Caki2 (cell line): ENCODE results near the gene AKT1. TPM values are rescaled to one million over a fixed set of nuclear protein-coding genes. Genes with fewer than 3 reads are reported as not detected.
A peak's percentile ranks its signal among the peaks of the same experiment; 100 is the strongest.

Experiments
- DNase-seq: peaks from one replicate; pipeline ENCODE4 v3.0.0-alpha.2; 2015; ENCODE audit warnings: low read depth
- in situ Hi-C: cut with HindIII; loops from 2 replicates; pipeline ENCODE4 v1.10.0; 2016; ENCODE audit warnings: low sequenced_read_pairs, low pct_unique_long_range_greater_than_20kb, mixed read lengths
- total RNA-seq: library from RNA; depleted of rRNA; stranded (reverse); fragments of >200 nt; shearing (Covaris generic); gene quantifications from 2 replicates; pipeline ENCODE4 v1.2.3, GENCODE V29; 2014; ENCODE audit warnings: low replicate concordance

AKT1 gene
- total RNA-seq, 1 experiment from 2014 or later, result 177 TPM

GRCh38 chr14:104802394-104803184, 7.0 kb upstream of the AKT1 start:
- in situ Hi-C loops, result no loop called here
- no peak for DNase-seq

GRCh38 chr14:104801520-104802393, 6.2 kb upstream of the AKT1 start:
- in situ Hi-C loops, result no loop called here
- DNase-seq, result no peak

DNA sequence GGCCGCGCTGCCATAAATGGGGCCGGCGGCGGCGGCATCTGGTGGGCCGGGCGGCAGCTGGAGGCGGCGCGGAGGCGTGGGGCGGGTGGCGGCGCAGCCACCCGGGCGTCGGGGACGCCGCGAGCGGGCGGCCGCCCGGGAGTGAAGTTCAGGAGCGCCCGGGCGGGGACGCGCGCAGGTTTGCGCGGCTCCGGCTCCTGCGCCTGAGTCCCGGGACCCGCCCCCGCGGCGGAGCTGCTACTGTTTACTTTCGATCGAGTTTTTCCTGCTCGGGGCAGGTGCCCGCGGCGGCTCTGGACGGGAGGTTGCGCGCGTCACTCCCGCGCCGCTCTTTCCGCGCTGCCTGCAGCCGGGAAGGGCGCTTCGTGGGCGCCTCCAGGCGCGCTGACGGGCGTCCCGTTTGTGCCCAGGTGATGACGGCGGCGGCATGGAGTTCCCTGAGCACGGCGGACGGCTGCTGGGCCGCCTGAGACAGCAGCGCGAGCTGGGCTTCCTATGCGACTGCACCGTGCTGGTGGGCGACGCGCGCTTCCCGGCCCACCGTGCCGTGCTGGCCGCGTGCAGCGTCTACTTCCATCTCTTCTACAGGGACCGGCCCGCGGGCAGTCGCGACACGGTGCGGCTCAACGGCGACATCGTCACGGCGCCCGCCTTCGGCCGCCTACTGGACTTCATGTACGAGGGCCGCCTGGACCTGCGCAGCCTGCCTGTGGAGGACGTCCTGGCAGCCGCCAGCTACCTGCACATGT, 5.4 kb upstream of the AKT1 start, which contains the start of gene ZBTB42:
Gene ZBTB42 (plus strand): TSS at position 331 of the 749 bp plus-strand sequence. CDS start 97 bp downstream, at position 428.
- in situ Hi-C loops, result no loop called here
- peak; percentile 51 for DNase-seq

DNA sequence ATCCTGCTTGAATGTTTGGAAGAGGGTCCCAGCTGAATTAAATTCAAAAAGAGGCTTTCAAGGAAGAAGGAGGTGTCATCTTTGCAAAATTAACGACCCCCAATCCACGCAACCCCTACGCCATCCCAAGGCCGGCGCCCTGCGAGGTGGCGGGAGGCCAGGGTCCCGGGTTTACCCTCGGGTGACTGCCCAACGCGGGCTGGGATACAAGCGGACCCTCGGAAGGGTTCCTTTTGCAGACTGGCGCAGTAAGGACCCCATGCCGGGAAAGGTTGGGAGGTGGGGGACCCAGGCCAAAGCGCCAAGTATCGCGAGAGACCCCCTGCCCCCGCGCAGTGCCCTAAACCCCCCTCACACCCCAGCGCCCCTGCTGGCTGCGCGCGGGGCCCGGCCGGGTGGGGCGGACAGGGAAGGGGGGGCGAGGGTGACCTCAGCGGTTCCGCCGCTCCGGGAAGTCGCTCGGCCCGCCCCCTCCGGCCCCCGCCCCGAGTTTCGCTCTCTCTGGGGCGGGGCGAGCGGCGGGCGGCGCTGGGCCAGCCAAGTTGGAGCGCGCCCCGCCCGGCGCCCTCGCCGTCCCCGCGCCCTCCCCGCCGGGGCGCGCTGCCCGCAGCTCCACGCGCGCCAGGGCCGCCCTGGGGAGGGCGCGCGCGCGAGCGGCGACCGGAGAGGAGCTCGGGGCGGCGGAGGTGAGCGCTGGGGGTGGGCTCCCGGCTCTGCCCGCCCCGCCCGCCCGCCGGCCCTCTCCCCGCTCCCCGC, 4.6 kb upstream of the AKT1 start:
- in situ Hi-C loops, result no loop called here
- peak; percentile 59 for DNase-seq

- in situ Hi-C loops, result no loop called here
- DNase-seq, result no peak
Observed at GRCh38 chr14:104799244-104800014, 3.9 kb upstream of the AKT1 start.

- no peak for DNase-seq
- in situ Hi-C loops, result no loop called here
Observed at GRCh38 chr14:104798300-104799243, 3.0 kb upstream of the AKT1 start.

DNA sequence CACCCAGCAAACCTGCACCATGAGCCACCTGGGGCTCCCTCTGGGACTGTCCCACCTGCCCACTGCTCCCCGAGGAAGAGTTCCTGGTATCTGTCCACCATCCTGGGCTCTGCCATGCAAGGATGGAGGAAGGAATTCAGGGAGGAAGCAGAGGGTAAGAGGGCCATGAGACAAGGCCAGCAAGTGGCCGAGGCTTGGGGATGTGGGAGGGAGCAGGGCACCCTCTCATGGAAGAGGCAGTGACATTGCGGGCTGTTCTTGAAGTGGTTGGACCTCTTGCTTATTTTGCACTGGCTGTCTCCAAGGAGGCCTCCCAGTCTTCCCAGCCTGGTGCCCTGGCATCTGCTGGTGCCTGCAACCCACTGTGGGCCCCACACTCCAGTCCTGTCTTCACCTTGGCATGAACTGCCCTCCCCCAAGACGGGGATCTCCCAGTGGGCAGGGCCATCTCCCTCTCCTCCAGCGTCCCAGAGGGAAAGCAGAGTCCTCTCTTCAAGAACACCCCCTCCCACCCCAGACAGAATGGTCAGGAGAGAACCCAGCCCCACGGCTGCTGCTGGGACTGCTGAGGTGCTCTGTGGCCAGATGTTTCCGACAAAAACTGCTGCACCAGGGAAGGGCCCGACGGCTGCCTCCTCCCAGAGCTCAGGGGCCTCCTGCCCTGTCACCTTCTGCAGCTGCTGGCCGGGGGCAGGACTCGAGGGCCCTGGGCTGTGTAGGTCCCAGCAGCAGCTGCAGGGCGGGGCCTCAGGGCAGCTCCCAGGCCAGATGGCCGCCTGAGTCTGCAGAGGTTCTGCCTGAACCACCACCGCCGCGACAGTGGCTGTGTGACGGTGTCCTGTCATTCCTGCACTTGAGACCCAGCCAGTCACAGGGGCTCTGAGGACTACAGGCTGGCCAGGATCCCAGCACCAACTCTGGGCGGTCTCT, 1.8 kb upstream of the AKT1 start:
- DNase-seq, result peak; percentile 56
- in situ Hi-C loops, result no loop called here

- no peak for DNase-seq
- in situ Hi-C loops, result no loop called here
Observed at GRCh38 chr14:104796687-104797081, 1.1 kb upstream of the AKT1 start.

DNA sequence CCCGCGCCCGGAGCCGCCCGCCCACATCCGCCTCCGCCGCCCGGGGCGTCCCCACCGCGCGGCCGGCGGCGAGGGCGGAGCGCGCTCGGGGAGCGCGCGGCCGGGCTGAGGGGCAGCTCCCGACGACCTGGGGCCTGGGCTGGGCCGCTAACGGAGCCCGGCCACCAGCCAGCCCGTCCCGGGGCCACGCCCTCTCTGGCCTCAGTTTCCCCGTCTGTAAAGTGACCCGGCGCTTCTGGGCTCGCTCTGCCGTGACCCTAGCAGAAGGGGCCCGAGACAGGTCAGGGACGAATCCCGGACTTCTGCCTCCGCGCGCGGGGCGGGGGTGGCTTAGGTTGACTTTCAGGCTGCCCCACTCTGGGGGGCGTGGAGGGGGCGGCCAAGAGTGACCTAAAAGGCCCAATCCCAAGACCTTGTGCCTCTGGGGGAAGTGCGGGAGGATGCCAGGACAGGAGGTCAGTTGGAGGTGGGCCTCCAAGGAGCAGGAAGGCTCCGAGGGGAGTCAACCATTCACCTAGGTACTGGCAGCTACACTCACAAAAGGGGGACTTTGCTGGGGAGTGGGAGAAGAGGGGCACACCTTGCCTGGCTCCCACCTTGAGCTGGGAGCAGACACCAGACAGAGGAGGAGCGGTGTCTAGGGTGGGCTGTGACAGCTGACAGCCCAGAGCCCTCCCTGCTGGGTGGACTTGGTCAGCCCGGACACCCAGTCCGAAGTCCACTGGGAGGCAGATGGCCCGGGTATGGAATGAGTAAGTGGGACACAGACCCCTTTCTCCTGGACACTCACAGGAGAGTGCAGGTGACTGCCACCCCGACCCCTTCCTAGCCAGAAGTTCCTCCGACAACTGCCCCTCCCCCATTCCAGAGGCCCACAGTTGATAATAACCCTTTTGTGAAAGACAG, 486 bp upstream of the AKT1 start:
- in situ Hi-C loops, result no loop called here
- DNase-seq, result no peak

GRCh38 chr14:104794631-104794992, 936 bp downstream of the AKT1 start:
- in situ Hi-C loops, result no loop called here
- no peak for DNase-seq

DNA sequence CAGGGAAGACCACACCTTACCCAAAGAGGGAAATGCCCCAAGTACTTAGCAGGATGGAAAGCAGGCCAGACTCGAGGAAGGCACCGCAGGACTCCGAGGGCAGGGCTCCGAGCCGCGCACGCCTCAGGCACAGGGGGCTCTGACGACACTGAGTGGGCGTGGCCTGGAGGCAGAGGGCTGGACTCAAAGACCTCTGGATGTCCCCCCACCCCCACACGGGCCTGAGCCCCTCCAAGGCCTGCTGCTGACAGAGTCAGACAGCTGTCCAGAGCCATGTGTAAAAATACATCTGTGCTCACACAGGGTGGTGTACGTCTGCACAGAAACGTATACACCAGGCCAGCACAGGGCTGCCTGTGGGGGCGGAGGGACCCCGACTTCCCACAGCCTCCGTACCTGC, 1.4 kb downstream of the AKT1 start:
- DNase-seq, result no peak
- in situ Hi-C loops, result no loop called here

- DNase-seq, result no peak
- in situ Hi-C loops, result no loop called here
Observed at GRCh38 chr14:104793703-104793959, 1.9 kb downstream of the AKT1 start.

- in situ Hi-C loops, result no loop called here
- DNase-seq, result no peak
Observed at GRCh38 chr14:104792945-104793702, 2.4 kb downstream of the AKT1 start.
